Measurements from ENCODE around the gene C6orf47. TPM values are rescaled to one million over a fixed set of nuclear protein-coding genes. Genes with fewer than 3 reads are reported as not detected.

C6orf47 gene
- total and polyA plus RNA-seq, 2 donors from 2014 or later: 25.5 to 26.5 TPM

DNA sequence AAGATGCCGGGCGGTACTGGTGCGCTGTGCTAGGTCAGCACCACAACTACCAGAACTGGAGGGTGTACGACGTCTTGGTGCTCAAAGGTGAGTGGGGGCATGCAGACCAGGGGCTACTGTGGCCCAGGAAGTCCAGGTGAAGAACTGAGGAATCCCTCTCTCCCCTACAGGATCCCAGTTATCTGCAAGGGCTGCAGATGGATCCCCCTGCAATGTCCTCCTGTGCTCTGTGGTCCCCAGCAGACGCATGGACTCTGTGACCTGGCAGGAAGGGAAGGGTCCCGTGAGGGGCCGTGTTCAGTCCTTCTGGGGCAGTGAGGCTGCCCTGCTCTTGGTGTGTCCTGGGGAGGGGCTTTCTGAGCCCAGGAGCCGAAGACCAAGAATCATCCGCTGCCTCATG lies 47.1 kb upstream of the C6orf47 start:
- Histone ChIP-seq H3K9ac (ENCODE audit: low read length in 3 of 3) (no peak overlapping the region), H3K9me3 (ENCODE audit: control insufficient read depth in 2 of 3, insufficient read depth in 1 of 3, low read length in 3 of 3) (no peaks in the 10 kb centered on the region), H3K36me3 (ENCODE audit: control insufficient read depth in 2 of 3, insufficient read depth in 3 of 3, low read length in 3 of 3) (no peaks in the 10 kb centered on the region), H3K27ac (ENCODE audit: low read depth in 2 of 2, low read length in 2 of 2) (no peak overlapping the region), H3K4me3 (ENCODE audit: low read length in 3 of 3) (no peak overlapping the region), H3K4me1 (ENCODE audit: control insufficient read depth in 2 of 3, insufficient read depth in 2 of 3, low read depth in 1 of 3, low read length in 3 of 3) (no peaks in the 10 kb centered on the region), H3K27me3 (ENCODE audit: control insufficient read depth, insufficient read depth, low read length) (no peaks in the 10 kb centered on the region)
- intact Hi-C loops (cut with DNase I): no loop called here
- DNase-seq (no peak), FAIRE-seq (no peak)
- no peak for TF ChIP-seq CTCF (IDR thresholded peaks at IDR 0.05; ENCODE audit: borderline replicate concordance, extremely low read depth, insufficient read depth)

- Histone ChIP-seq H3K9me3 (ENCODE audit: control insufficient read depth in 2 of 3, insufficient read depth in 1 of 3, low read length in 3 of 3) (no peaks in the 10 kb centered on the region), H3K27me3 (ENCODE audit: control insufficient read depth, insufficient read depth, low read length) (no peaks in the 10 kb centered on the region), H3K9ac (ENCODE audit: low read length in 3 of 3) (no peak within 1 kb of the TSS), H3K27ac (ENCODE audit: low read depth in 2 of 2, low read length in 2 of 2) (no peak within 1 kb of the TSS), H3K4me3 (ENCODE audit: low read length in 3 of 3) (no peak within 1 kb of the TSS), H3K4me1 (ENCODE audit: control insufficient read depth in 2 of 3, insufficient read depth in 2 of 3, low read depth in 1 of 3, low read length in 3 of 3) (peaks cover 0 to 5% (median 5%) of the 10 kb centered on the region in 3 donors), H3K36me3 (ENCODE audit: control insufficient read depth in 2 of 3, insufficient read depth in 3 of 3, low read length in 3 of 3) (no peaks in the 10 kb centered on the region)
- no peak for TF ChIP-seq CTCF (IDR thresholded peaks at IDR 0.05; ENCODE audit: borderline replicate concordance, extremely low read depth, insufficient read depth)
- FAIRE-seq (no peak), DNase-seq (no peak)
- intact Hi-C loops (cut with DNase I): no loop called here
Observed at GRCh38 chr6:31706599-31706998, 46.0 kb upstream of the C6orf47 start, which contains the start of gene LY6G6F. LY6G6F (plus strand) TSS chr6:31706866; CDS start chr6:31706907, 41 bp downstream.

DNA sequence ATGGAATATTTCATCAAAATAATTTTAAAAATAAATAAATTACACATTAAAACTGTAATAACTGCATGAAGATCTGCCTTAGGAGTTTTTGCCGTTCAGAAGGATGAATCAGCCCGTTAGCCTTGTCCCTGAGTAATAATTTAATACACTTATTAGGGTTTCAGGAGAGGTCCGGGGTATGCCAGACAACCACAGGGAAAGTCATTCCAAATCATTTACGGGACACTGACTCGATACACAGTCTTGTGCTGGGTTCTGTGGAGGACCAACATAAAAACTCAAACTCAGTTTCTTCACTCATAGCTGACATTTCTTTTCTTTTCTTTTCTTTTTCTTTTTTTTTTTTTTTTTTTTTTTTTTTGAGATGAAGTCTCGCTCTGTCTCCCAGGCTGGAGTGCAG lies 45.4 kb upstream of the C6orf47 start:
- Histone ChIP-seq H3K9me3 (ENCODE audit: control insufficient read depth in 2 of 3, insufficient read depth in 1 of 3, low read length in 3 of 3) (no peaks in the 10 kb centered on the region), H3K27ac (ENCODE audit: low read depth in 2 of 2, low read length in 2 of 2) (no peak overlapping the region), H3K27me3 (ENCODE audit: control insufficient read depth, insufficient read depth, low read length) (no peaks in the 10 kb centered on the region), H3K4me1 (ENCODE audit: control insufficient read depth in 2 of 3, insufficient read depth in 2 of 3, low read depth in 1 of 3, low read length in 3 of 3) (peaks cover 0 to 10% (median 7%) of the 10 kb centered on the region in 3 donors), H3K4me3 (ENCODE audit: low read length in 3 of 3) (no peak overlapping the region), H3K36me3 (ENCODE audit: control insufficient read depth in 2 of 3, insufficient read depth in 3 of 3, low read length in 3 of 3) (peaks cover 0 to 1% (median 0%) of the 10 kb centered on the region in 3 donors), H3K9ac (ENCODE audit: low read length in 3 of 3) (no peak overlapping the region)
- DNase-seq (no peak), FAIRE-seq (no peak)
- TF ChIP-seq CTCF (IDR thresholded peaks at IDR 0.05; ENCODE audit: borderline replicate concordance, extremely low read depth, insufficient read depth): no peak
- intact Hi-C loops (cut with DNase I): no loop called here

All from kidney (tissue), 14 donors.